Keratinocyte (primary cell): ENCODE data around the gene PARM1. TPM values are rescaled to one million over a fixed set of nuclear protein-coding genes. Genes with fewer than 3 reads are reported as not detected.

Experiments used
- DNase-seq: peaks from one replicate; pipeline ENCODE4 v3.0.0-alpha.2; 2011; ENCODE audit warnings: low read depth, missing footprints, low spot score
- FAIRE-seq: peaks from 2 replicates; lab custom pipeline; 2011; peaks lifted over from hg19 to GRCh38; lab: Jason Lieb, UNC
- H2AFZ ChIP-seq: 2 replicates; pipeline ENCODE4 v1.6.0; 2012; ENCODE audit warnings: low read length, control low read depth, inconsistent platforms; ENCODE audit not compliant: control insufficient read depth
- H3K27ac ChIP-seq: 2 replicates; pipeline ENCODE4 v1.5.1; 2011; ENCODE audit warnings: low read length; ENCODE audit not compliant: control insufficient read depth, insufficient read depth
- H3K27me3 ChIP-seq: 3 replicates; pipeline ENCODE4 v1.6.0; 2011; ENCODE audit warnings: low read length; ENCODE audit not compliant: control insufficient read depth, insufficient read depth; ENCODE audit errors: extremely low read depth
- H3K36me3 ChIP-seq, 2 experiments: 2 replicates in 1 of 2; 3 replicates in 1 of 2; pipeline ENCODE4 v1.5.1; 2011; ENCODE audit warnings: low read length in 2 of 2, mild to moderate bottlenecking in 1 of 2; ENCODE audit not compliant: control insufficient read depth in 2 of 2, insufficient read depth in 2 of 2; ENCODE audit errors: extremely low read depth in 1 of 2
- H3K4me1 ChIP-seq: 3 replicates; pipeline ENCODE4 v1.5.1; 2011; ENCODE audit warnings: low read length; ENCODE audit not compliant: control insufficient read depth, insufficient read depth; ENCODE audit errors: extremely low read depth
- H3K4me2 ChIP-seq: 3 replicates; pipeline ENCODE4 v1.6.0; 2011; ENCODE audit warnings: low read depth, low read length; ENCODE audit not compliant: control insufficient read depth, insufficient read depth; ENCODE audit errors: extremely low read depth
- H3K4me3 ChIP-seq, 3 experiments: fragments of 200-600 bp in 1 of 3; sonication (generic) in 1 of 3; 2 replicates in 2 of 3; 3 replicates in 1 of 3; pipeline ENCODE4 v1.5.1; 2011 to 2016; ENCODE audit warnings: low read length in 3 of 3, mild to moderate bottlenecking in 3 of 3, control low read depth in 2 of 3, inconsistent platforms in 1 of 3, low read depth in 1 of 3, mixed read lengths in 1 of 3, mixed run types in 1 of 3, moderate library complexity in 1 of 3; ENCODE audit not compliant: control insufficient read depth in 2 of 3, insufficient read depth in 2 of 3; ENCODE audit errors: extremely low read depth in 1 of 3
- H3K79me2 ChIP-seq: 2 replicates; pipeline ENCODE4 v1.6.0; 2012; ENCODE audit warnings: low read length; ENCODE audit not compliant: control insufficient read depth, insufficient read depth
- H3K9ac ChIP-seq: 3 replicates; pipeline ENCODE4 v1.6.0; 2011; ENCODE audit warnings: low read length; ENCODE audit not compliant: control insufficient read depth, insufficient read depth; ENCODE audit errors: extremely low read depth
- H3K9me1 ChIP-seq: 3 replicates; pipeline ENCODE4 v1.6.0; 2011; ENCODE audit warnings: low read length; ENCODE audit not compliant: control insufficient read depth, insufficient read depth; ENCODE audit errors: extremely low read depth
- H3K9me3 ChIP-seq: 2 replicates; pipeline ENCODE4 v1.5.1; 2012; ENCODE audit warnings: low read depth, low read length; ENCODE audit not compliant: control insufficient read depth
- H4K20me1 ChIP-seq: 3 replicates; pipeline ENCODE4 v1.6.0; 2011; ENCODE audit warnings: low read length; ENCODE audit not compliant: control insufficient read depth, insufficient read depth; ENCODE audit errors: extremely low read depth
- EZH2 ChIP-seq: IDR thresholded peaks from one replicate; pipeline ENCODE4 v1.6.1; 2012; ENCODE audit warnings: inconsistent platforms, mild to moderate bottlenecking, low read length, moderate library complexity
- dilution Hi-C: fragments of 300-500 bp; cut with MboI; formaldehyde crosslinking; loops from one replicate; pipeline ENCODE4 v1.7.0; 2020; ENCODE audit warnings: low sequenced_read_pairs; ENCODE audit not compliant: extremely low pct_ligation_motif_present
- polyA plus RNA-seq, 5 experiments: library from polyadenylated mRNA; depleted of rRNA in 3 of 5; stranded (reverse) in 3 of 5; stranded (forward) in 1 of 5; unstranded in 1 of 5; fragments of >200 nt; gene quantifications; 1 replicate in 1 of 5; 2 replicates in 3 of 5; 3 replicates in 1 of 5; pipeline versions ENCODE4 v1.2.1 to v1.2.3, GENCODE V29; 2011 to 2012; ENCODE audit warnings: missing spikeins in 2 of 5, low read depth in 1 of 5, low replicate concordance in 1 of 5
- TF ChIP-seq, protein P1 (sequence below), 3 experiments: IDR thresholded peaks in 1 of 3; conservative IDR thresholded peaks in 1 of 3; optimal IDR thresholded peaks in 1 of 3; 2 replicates in 2 of 3; 3 replicates in 1 of 3; pipeline versions ENCODE3 to v1.5.1; 2011; ENCODE audit warnings: low read length in 3 of 3, mild to moderate bottlenecking in 3 of 3, moderate library complexity in 2 of 3, control low read depth in 1 of 3, inconsistent platforms in 1 of 3; ENCODE audit not compliant: insufficient read depth in 2 of 3; ENCODE audit errors: extremely low read depth in 1 of 3

The PARM1 gene
- polyA plus RNA-seq, 1 donor (not counting 4 experiments of a cell fraction or from before 2014, with no cell fraction given) = 0.05 TPM

DNA sequence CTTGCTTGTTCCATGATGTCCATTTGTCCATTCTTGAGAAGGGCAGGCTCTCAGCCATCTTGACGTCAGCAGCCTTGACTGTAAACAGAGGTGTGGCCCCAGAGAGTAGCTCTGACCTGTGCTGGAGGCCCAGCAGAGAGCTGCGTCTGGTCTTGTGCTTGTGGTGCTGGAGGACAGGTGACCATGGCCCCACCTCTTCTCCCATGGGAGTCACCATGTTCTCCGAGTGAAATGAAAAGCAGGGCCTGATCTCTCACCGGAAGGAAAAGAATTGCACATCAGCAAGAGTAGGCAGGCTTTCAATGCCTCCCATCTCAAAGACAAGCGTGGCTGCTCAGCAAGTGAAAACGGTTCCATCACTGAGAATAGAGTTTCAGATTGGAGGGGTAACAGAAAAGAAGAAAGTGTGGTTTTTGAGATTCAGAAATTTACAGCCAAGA, 11.5 kb downstream of the PARM1 start:
- H3K4me3 ChIP-seq = no peak overlapping the region
- no peaks in the 10 kb centered on the region for H3K79me2 ChIP-seq
- peaks cover 10% of the 10 kb centered on the region for H3K4me1 ChIP-seq
- H3K27ac ChIP-seq = no peak overlapping the region
- no peaks in the 10 kb centered on the region for H3K9me1 ChIP-seq
- no peak overlapping the region for H3K4me2 ChIP-seq
- H2AFZ ChIP-seq = no peak overlapping the region
- H3K27me3 ChIP-seq = no peaks in the 10 kb centered on the region
- H4K20me1 ChIP-seq = no peaks in the 10 kb centered on the region
- no peak overlapping the region for H3K9ac ChIP-seq
- TF ChIP-seq, protein P1, sequence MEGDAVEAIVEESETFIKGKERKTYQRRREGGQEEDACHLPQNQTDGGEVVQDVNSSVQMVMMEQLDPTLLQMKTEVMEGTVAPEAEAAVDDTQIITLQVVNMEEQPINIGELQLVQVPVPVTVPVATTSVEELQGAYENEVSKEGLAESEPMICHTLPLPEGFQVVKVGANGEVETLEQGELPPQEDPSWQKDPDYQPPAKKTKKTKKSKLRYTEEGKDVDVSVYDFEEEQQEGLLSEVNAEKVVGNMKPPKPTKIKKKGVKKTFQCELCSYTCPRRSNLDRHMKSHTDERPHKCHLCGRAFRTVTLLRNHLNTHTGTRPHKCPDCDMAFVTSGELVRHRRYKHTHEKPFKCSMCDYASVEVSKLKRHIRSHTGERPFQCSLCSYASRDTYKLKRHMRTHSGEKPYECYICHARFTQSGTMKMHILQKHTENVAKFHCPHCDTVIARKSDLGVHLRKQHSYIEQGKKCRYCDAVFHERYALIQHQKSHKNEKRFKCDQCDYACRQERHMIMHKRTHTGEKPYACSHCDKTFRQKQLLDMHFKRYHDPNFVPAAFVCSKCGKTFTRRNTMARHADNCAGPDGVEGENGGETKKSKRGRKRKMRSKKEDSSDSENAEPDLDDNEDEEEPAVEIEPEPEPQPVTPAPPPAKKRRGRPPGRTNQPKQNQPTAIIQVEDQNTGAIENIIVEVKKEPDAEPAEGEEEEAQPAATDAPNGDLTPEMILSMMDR (optimal IDR thresholded peaks at IDR 0.05 in 1 of 3, IDR thresholded peaks at IDR 0.05 in 1 of 3, conservative IDR thresholded peaks at IDR 0.05 in 1 of 3; ENCODE audit: extremely low read depth in 1 of 3, insufficient read depth in 2 of 3, low read length in 3 of 3) = no peak
- no peak for TF ChIP-seq EZH2
- FAIRE-seq (no peak), DNase-seq (no peak)
- dilution Hi-C loops = no loop called here
- H3K36me3 ChIP-seq = no peaks in the 10 kb centered on the region
- H3K9me3 ChIP-seq = no peaks in the 10 kb centered on the region

DNA sequence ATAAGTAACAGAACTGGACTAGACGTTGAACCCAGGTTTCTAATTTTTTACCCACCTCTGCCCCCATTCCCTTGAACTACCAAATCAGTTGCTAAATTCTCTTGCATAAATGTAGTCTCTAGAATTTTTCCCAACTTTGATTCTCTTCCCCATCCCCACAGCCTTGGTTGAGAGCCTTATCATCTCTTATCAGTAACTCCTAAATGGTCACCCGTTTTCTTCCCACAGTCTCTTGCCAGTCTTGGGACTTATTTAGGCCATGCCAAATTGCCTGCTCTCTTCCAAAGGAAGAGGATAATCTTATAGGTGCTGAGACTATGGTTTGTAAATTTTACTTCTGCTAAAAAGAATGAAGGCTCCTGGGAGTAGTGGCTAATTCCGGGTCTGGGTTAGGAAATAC, 13.3 kb downstream of the PARM1 start:
- FAIRE-seq = peak; percentile 13
- Histone ChIP-seq H4K20me1 (no peaks in the 10 kb centered on the region), H2AFZ (no peak overlapping the region), H3K27ac (no peak overlapping the region), H3K9ac (no peak overlapping the region), H3K79me2 (no peaks in the 10 kb centered on the region), H3K27me3 (no peaks in the 10 kb centered on the region), H3K4me2 (no peak overlapping the region), H3K9me3 (no peaks in the 10 kb centered on the region), H3K4me1 (peaks cover 10% of the 10 kb centered on the region), H3K36me3 (no peaks in the 10 kb centered on the region), H3K9me1 (no peaks in the 10 kb centered on the region), H3K4me3 (no peak overlapping the region)
- TF ChIP-seq, protein P1 (optimal IDR thresholded peaks at IDR 0.05 in 1 of 3, IDR thresholded peaks at IDR 0.05 in 1 of 3, conservative IDR thresholded peaks at IDR 0.05 in 1 of 3; ENCODE audit: extremely low read depth in 1 of 3, insufficient read depth in 2 of 3, low read length in 3 of 3) = no peak
- no peak for TF ChIP-seq EZH2
- DNase-seq = no peak
- dilution Hi-C loops = no loop called here
